T-helper 17 cell (primary cell): ENCODE results near the gene SCN11A. TPM values are rescaled to one million over a fixed set of nuclear protein-coding genes. Genes with fewer than 3 reads are reported as not detected.

ENCODE experiments used
- ATAC-seq: fragments of 150-1000 bp; cut with Tn5 transposase; 2 replicates; pipeline ENCODE4 v1.10.0; 2021; ENCODE audit warnings: mild to moderate bottlenecking, moderate library complexity
- DNase-seq, 3 donors: peaks; one replicate each; pipeline versions ENCODE4 v3.0.0 to v3.0.0-alpha.2; 2020 to 2021
- H3K9me3 ChIP-seq: one replicate; pipeline ENCODE4 v1.7.0; 2013; ENCODE audit warnings: low read length, mild to moderate bottlenecking; ENCODE audit not compliant: control insufficient read depth, poor library complexity, severe bottlenecking
- H3K27ac Mint-ChIP-seq: one replicate; pipeline ENCODE4 v1.8.0; 2022; ENCODE audit warnings: mild to moderate bottlenecking, moderate library complexity, mixed read lengths
- H3K27me3 Mint-ChIP-seq: one replicate; pipeline ENCODE4 v1.8.0; 2022; ENCODE audit warnings: mixed read lengths
- H3K36me3 Mint-ChIP-seq: one replicate; pipeline ENCODE4 v1.8.0; 2022; ENCODE audit warnings: low read depth, mixed read lengths
- H3K4me1 Mint-ChIP-seq: one replicate; pipeline ENCODE4 v1.8.0; 2022; ENCODE audit warnings: mild to moderate bottlenecking, mixed read lengths
- H3K4me3 Mint-ChIP-seq: one replicate; pipeline ENCODE4 v1.8.0; 2022; ENCODE audit warnings: mild to moderate bottlenecking, moderate library complexity, mixed read lengths
- total RNA-seq, 4 donors: library from RNA in 2 of 4; stranded (reverse) in 2 of 4; gene quantifications; one replicate each; pipeline ENCODE4 v1.2.3 and lab custom pipeline; 2022 to 2026

The SCN11A gene
- under 1 TPM in 1 of 2 donors, not detected in 1; 0.05 TPM for total RNA-seq
- total RNA-seq (lab: John Stamatoyannopoulos, UW): 1.3 to 2.7 reads per million in 2 donors

- DNase-seq (peak; percentile 83 to 86 (median 84)), ATAC-seq (peak; percentile 90)
- Mint-ChIP-seq H3K27ac (peak within 1 kb of the TSS; percentile 99), H3K36me3 (peaks cover 6% of the 10 kb centered on the region), H3K4me1 (peaks cover 51% of the 10 kb centered on the region), H3K27me3 (no peaks in the 10 kb centered on the region), H3K4me3 (peak within 1 kb of the TSS; percentile 95)
- H3K9me3 ChIP-seq: no peaks in the 10 kb centered on the region
Measured at GRCh38 chr3:39051649-39052561, at the start of gene SCN11A, which contains the start of gene WDR48. SCN11A (minus strand) TSS chr3:39051944; CDS start chr3:38950362, 101,582 bp downstream. WDR48 (plus strand) TSS chr3:39052016; CDS start chr3:39052026, 10 bp downstream.

- no peaks in the 10 kb centered on the region for H3K9me3 ChIP-seq
- H3K36me3 Mint-ChIP-seq: no peaks in the 10 kb centered on the region
- peak; percentile 67 for ATAC-seq
- H3K27me3 Mint-ChIP-seq: no peaks in the 10 kb centered on the region
- H3K4me1 Mint-ChIP-seq: peaks cover 33% of the 10 kb centered on the region
- no peak overlapping the region for H3K4me3 Mint-ChIP-seq
- peak in 1 of 3 donors; percentile 32 for DNase-seq
- peak overlapping the region; percentile 82 for H3K27ac Mint-ChIP-seq
Measured at GRCh38 chr3:39101022-39101689, 49.4 kb upstream of the SCN11A start.

- H3K9me3 ChIP-seq: no peaks in the 10 kb centered on the region
- DNase-seq (no peak), ATAC-seq (no peak)
- peak overlapping the region; percentile 82 for H3K27ac Mint-ChIP-seq
- H3K36me3 Mint-ChIP-seq: no peaks in the 10 kb centered on the region
- H3K4me1 Mint-ChIP-seq: peaks cover 27% of the 10 kb centered on the region
- H3K4me3 Mint-ChIP-seq: peak overlapping the region; percentile 19
- H3K27me3 Mint-ChIP-seq: no peaks in the 10 kb centered on the region
Measured at GRCh38 chr3:39100500-39100886, 48.7 kb upstream of the SCN11A start.

- Mint-ChIP-seq H3K27me3 (no peaks in the 10 kb centered on the region), H3K36me3 (no peaks in the 10 kb centered on the region), H3K27ac (peak overlapping the region; percentile 82), H3K4me3 (no peak overlapping the region), H3K4me1 (peaks cover 21% of the 10 kb centered on the region)
- H3K9me3 ChIP-seq: no peaks in the 10 kb centered on the region
- DNase-seq (no peak), ATAC-seq (no peak)
Measured at GRCh38 chr3:39099738-39100499, 48.2 kb upstream of the SCN11A start.

GRCh38 chr3:39099242-39099641 lies 47.5 kb upstream of the SCN11A start:
- H3K9me3 ChIP-seq: no peaks in the 10 kb centered on the region
- Mint-ChIP-seq H3K27ac (peak overlapping the region; percentile 80), H3K36me3 (peaks cover under 1% of the 10 kb centered on the region), H3K27me3 (no peaks in the 10 kb centered on the region), H3K4me1 (peaks cover 17% of the 10 kb centered on the region), H3K4me3 (no peak overlapping the region)
- ATAC-seq: no peak
- DNase-seq: no peak

GRCh38 chr3:39098473-39099000 lies 46.8 kb upstream of the SCN11A start:
- no peak for DNase-seq
- Mint-ChIP-seq H3K4me1 (peaks cover 17% of the 10 kb centered on the region), H3K4me3 (peak overlapping the region; percentile 31), H3K27me3 (no peaks in the 10 kb centered on the region), H3K27ac (no peak overlapping the region), H3K36me3 (peaks cover 3% of the 10 kb centered on the region)
- no peaks in the 10 kb centered on the region for H3K9me3 ChIP-seq
- no peak for ATAC-seq

- peak overlapping the region; percentile 47 for H3K27ac Mint-ChIP-seq
- no peak overlapping the region for H3K4me3 Mint-ChIP-seq
- H3K9me3 ChIP-seq: no peaks in the 10 kb centered on the region
- peaks cover 3% of the 10 kb centered on the region for H3K36me3 Mint-ChIP-seq
- no peak for DNase-seq
- no peaks in the 10 kb centered on the region for H3K27me3 Mint-ChIP-seq
- no peak for ATAC-seq
- peaks cover 14% of the 10 kb centered on the region for H3K4me1 Mint-ChIP-seq
Measured at GRCh38 chr3:39097716-39098472, 46.1 kb upstream of the SCN11A start.

GRCh38 chr3:39096775-39097174 lies 45.0 kb upstream of the SCN11A start:
- peaks cover 6% of the 10 kb centered on the region for H3K36me3 Mint-ChIP-seq
- peak overlapping the region; percentile 47 for H3K27ac Mint-ChIP-seq

GRCh38 chr3:39095778-39096177 lies 44.0 kb upstream of the SCN11A start:
- H3K27me3 Mint-ChIP-seq: no peaks in the 10 kb centered on the region
- ATAC-seq (no peak), DNase-seq (no peak)
- H3K4me3 Mint-ChIP-seq: no peak overlapping the region
- H3K36me3 Mint-ChIP-seq: peaks cover 6% of the 10 kb centered on the region
- H3K9me3 ChIP-seq: no peaks in the 10 kb centered on the region
- H3K27ac Mint-ChIP-seq: peak overlapping the region; percentile 53
- peaks cover 3% of the 10 kb centered on the region for H3K4me1 Mint-ChIP-seq

More at GRCh38 chr3:39096775-39097174, 45.0 kb upstream of the SCN11A start:
- peaks cover 9% of the 10 kb centered on the region for H3K4me1 Mint-ChIP-seq
- no peak overlapping the region for H3K4me3 Mint-ChIP-seq
- H3K27me3 Mint-ChIP-seq: no peaks in the 10 kb centered on the region
- ATAC-seq (no peak), DNase-seq (no peak)
- no peaks in the 10 kb centered on the region for H3K9me3 ChIP-seq

- peak overlapping the region; percentile 53 for H3K27ac Mint-ChIP-seq
- no peaks in the 10 kb centered on the region for H3K27me3 Mint-ChIP-seq
- peaks cover 6% of the 10 kb centered on the region for H3K36me3 Mint-ChIP-seq
Measured at GRCh38 chr3:39094851-39095677, 43.3 kb upstream of the SCN11A start.

GRCh38 chr3:39090922-39091321 lies 39.2 kb upstream of the SCN11A start:
- Mint-ChIP-seq H3K27me3 (no peaks in the 10 kb centered on the region), H3K27ac (no peak overlapping the region), H3K4me1 (peaks cover 7% of the 10 kb centered on the region), H3K36me3 (peaks cover 10% of the 10 kb centered on the region), H3K4me3 (no peak overlapping the region)
- peak; percentile 18 for ATAC-seq
- no peak for DNase-seq
- no peaks in the 10 kb centered on the region for H3K9me3 ChIP-seq

More at GRCh38 chr3:39094851-39095677, 43.3 kb upstream of the SCN11A start:
- Mint-ChIP-seq H3K4me1 (peaks cover 3% of the 10 kb centered on the region), H3K4me3 (no peak overlapping the region)
- DNase-seq (no peak), ATAC-seq (no peak)
- H3K9me3 ChIP-seq: no peaks in the 10 kb centered on the region
